K562 (cell line): ENCODE data around the gene OR51V1. TPM values are rescaled to one million over a fixed set of nuclear protein-coding genes. Genes with fewer than 3 reads are reported as not detected.

Experiments used
- CBX8 ChIP-seq: fragments of 200-600 bp; sonication (generic); IDR thresholded peaks from 2 replicates; pipeline ENCODE4 v1.6.1; 2012; ENCODE audit warnings: borderline replicate concordance, mixed run types, low read depth, mild to moderate bottlenecking, moderate library complexity, mixed read lengths, low read length, control low read depth, inconsistent platforms; ENCODE audit not compliant: poor library complexity, severe bottlenecking; ENCODE audit errors: extremely low read depth
- CHAMP1 ChIP-seq: fragments of 450-650 bp; IDR thresholded peaks from 2 replicates; pipeline ENCODE4 v1.6.1; 2016; ENCODE audit warnings: mild to moderate bottlenecking
- COPS2 ChIP-seq: fragments of 450-650 bp; conservative IDR thresholded peaks from 2 replicates; pipeline ENCODE4 v1.6.1; 2016; ENCODE audit warnings: mild to moderate bottlenecking, moderate library complexity
- GATA2 ChIP-seq: sonication (generic); formaldehyde crosslinking; IDR thresholded peaks from 2 replicates; pipeline ENCODE4 v1.4.0; 2020; ENCODE audit warnings: mild to moderate bottlenecking, missing genetic modification reagents
- GTF2B ChIP-seq: IDR thresholded peaks from 2 replicates; pipeline ENCODE4 v1.6.1; 2011; ENCODE audit not compliant: insufficient read length; ENCODE audit errors: extremely low read depth
- JUND ChIP-seq, 2 experiments: IDR thresholded peaks; 2 replicates in 1 of 2; 3 replicates in 1 of 2; pipeline ENCODE4 v1.6.1; 2011; ENCODE audit warnings: borderline replicate concordance in 2 of 2, low read depth in 2 of 2, low read length in 2 of 2, improper control_type of control experiment in 1 of 2, missing biosample characterization in 1 of 2, missing genetic modification characterization in 1 of 2, missing genetic modification reagents in 1 of 2
- KDM4B ChIP-seq, 2 experiments: fragments of 450-650 bp in 1 of 2; sonication (generic) in 1 of 2; IDR thresholded peaks; 2 replicates each; pipeline ENCODE4 v1.6.1; 2016 to 2017; ENCODE audit warnings: borderline replicate concordance in 2 of 2, antibody characterized with exemption in 1 of 2, low read depth in 1 of 2, mild to moderate bottlenecking in 1 of 2
- KLF16 ChIP-seq: IDR thresholded peaks from 2 replicates; pipeline ENCODE4 v1.6.1; 2016; ENCODE audit warnings: antibody characterized with exemption
- MAFF ChIP-seq: IDR thresholded peaks from 2 replicates; pipeline ENCODE4 v1.6.1; 2012; ENCODE audit warnings: low read length, improper control_type of control experiment
- MTA3 ChIP-seq: fragments of 450-650 bp; formaldehyde crosslinking; IDR thresholded peaks from 2 replicates; pipeline ENCODE4 v1.6.1; 2017; ENCODE audit warnings: mild to moderate bottlenecking, borderline replicate concordance
- NR1H2 ChIP-seq: sonication (generic); formaldehyde crosslinking; IDR thresholded peaks from 2 replicates; pipeline ENCODE4 v1.4.0; 2020; ENCODE audit warnings: mild to moderate bottlenecking, missing genetic modification reagents
- NR2F6 ChIP-seq: fragments of 450-650 bp; formaldehyde crosslinking; IDR thresholded peaks from 2 replicates; pipeline ENCODE4 v1.4.0; 2020; ENCODE audit warnings: mild to moderate bottlenecking
- RB1 ChIP-seq: fragments of 450-650 bp; IDR thresholded peaks from 2 replicates; pipeline ENCODE4 v1.6.1; 2017; ENCODE audit warnings: low read depth, mild to moderate bottlenecking
- RHOXF2B ChIP-seq: fragments of 250-450 bp; sonication (Bioruptor Pico); conservative IDR thresholded peaks from 2 replicates; pipeline ENCODE4 v1.5.1; 2021
- SMAD4 ChIP-seq: fragments of 250-450 bp; sonication (Bioruptor Pico); conservative IDR thresholded peaks from 2 replicates; pipeline ENCODE4 v1.8.0; 2021; ENCODE audit warnings: inconsistent platforms, mild to moderate bottlenecking, moderate library complexity
- SMARCE1 ChIP-seq: fragments of 450-650 bp; IDR thresholded peaks from 2 replicates; pipeline ENCODE4 v1.7.1; 2016; ENCODE audit warnings: mild to moderate bottlenecking
- TAL1 ChIP-seq: fragments of 450-650 bp; IDR thresholded peaks from 2 replicates; pipeline ENCODE4 v1.6.1; 2016; ENCODE audit warnings: mild to moderate bottlenecking
- ZNF324 ChIP-seq: fragments of 250-450 bp; sonication (Bioruptor Pico); IDR thresholded peaks from 2 replicates; pipeline ENCODE4 v1.4.0; 2020; ENCODE audit warnings: mild to moderate bottlenecking
- polyA plus RNA-seq, 8 experiments: library from polyadenylated mRNA; depleted of rRNA in 4 of 8; stranded (reverse) in 5 of 8; unstranded in 3 of 8; fragments of >200 nt; fragmentation: Nextera tagmentation in 2 of 8; fragmentation: Illumina TruSeq in 1 of 8; extraction: Ambion mirVana in 2 of 8; extraction: Trizol in 1 of 8; gene quantifications; 2 replicates each; pipeline versions ENCODE4 v1.2.1 to v1.2.3, GENCODE V29; 2011 to 2014; ENCODE audit warnings: inconsistent platforms in 1 of 8, missing spikeins in 1 of 8
- total RNA-seq, 7 experiments: library from RNA; depleted of rRNA in 6 of 7; stranded (reverse); fragments of >200 nt in 6 of 7; fragmentation: Illumina TruSeq in 2 of 7; extraction: Trizol in 2 of 7; gene quantifications; 2 replicates each; pipeline versions ENCODE4 v1.2.1 to v1.2.3, GENCODE V29; 2011 to 2021; ENCODE audit warnings: low replicate concordance in 1 of 7
- TF ChIP-seq, protein P1 (sequence below): fragments of 450-650 bp; formaldehyde crosslinking; conservative IDR thresholded peaks from 2 replicates; pipeline ENCODE4 v1.4.0; 2022; ENCODE audit warnings: mild to moderate bottlenecking, missing genetic modification characterization
- TF ChIP-seq, protein P2 (sequence below): fragments of 250-450 bp; sonication (Bioruptor Pico); IDR thresholded peaks from 2 replicates; pipeline ENCODE4 v1.8.0; 2022; ENCODE audit warnings: moderate library complexity, mild to moderate bottlenecking, inconsistent platforms
- TF ChIP-seq, protein P3 (sequence below): fragments of 250-450 bp; sonication (Bioruptor Pico); IDR thresholded peaks from 2 replicates; pipeline ENCODE4 v1.5.0; 2021

OR51V1 gene
- total and polyA plus RNA-seq, 9 of the 15 experiments (the other 6 are each of a cell fraction or from before 2014, with no cell fraction given): not detected

DNA sequence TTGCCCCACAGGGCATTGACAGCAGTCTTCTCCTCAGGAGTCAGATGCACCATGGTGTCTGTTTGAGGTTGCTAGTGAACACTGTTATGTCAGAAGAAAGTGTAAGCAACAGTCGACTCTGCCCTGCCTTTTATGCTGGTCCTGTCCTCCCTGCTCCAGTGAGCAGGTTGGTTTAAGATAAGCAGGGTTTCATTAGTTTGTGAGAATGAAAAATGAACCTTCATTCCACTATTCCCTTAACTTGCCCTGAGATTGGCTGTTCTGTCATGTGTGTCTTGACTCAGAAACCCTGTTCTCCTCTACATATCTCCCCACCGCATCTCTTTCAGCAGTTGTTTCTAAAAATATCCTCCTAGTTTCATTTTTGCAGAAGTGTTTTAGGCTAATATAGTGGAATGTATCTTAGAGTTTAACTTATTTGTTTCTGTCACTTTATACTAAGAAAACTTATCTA lies 33.9 kb upstream of the OR51V1 start, which contains the start of gene HBD (continued):
- TF ChIP-seq SMAD4 (CRISPR knock-in tag): 0 out of 2 replicates have a peak, but pooled peaks have one; percentile 22
- TF ChIP-seq, protein P1, sequence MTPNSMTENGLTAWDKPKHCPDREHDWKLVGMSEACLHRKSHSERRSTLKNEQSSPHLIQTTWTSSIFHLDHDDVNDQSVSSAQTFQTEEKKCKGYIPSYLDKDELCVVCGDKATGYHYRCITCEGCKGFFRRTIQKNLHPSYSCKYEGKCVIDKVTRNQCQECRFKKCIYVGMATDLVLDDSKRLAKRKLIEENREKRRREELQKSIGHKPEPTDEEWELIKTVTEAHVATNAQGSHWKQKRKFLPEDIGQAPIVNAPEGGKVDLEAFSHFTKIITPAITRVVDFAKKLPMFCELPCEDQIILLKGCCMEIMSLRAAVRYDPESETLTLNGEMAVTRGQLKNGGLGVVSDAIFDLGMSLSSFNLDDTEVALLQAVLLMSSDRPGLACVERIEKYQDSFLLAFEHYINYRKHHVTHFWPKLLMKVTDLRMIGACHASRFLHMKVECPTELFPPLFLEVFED: no peak
- no peak for TF ChIP-seq GTF2B
- no peak for TF ChIP-seq RHOXF2B (CRISPR knock-in tag)
- TF ChIP-seq, protein P2, sequence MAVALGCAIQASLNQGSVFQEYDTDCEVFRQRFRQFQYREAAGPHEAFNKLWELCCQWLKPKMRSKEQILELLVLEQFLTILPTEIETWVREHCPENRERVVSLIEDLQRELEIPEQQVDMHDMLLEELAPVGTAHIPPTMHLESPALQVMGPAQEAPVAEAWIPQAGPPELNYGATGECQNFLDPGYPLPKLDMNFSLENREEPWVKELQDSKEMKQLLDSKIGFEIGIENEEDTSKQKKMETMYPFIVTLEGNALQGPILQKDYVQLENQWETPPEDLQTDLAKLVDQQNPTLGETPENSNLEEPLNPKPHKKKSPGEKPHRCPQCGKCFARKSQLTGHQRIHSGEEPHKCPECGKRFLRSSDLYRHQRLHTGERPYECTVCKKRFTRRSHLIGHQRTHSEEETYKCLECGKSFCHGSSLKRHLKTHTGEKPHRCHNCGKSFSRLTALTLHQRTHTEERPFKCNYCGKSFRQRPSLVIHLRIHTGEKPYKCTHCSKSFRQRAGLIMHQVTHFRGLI (CRISPR knock-in tag): no peak
- TF ChIP-seq, protein P3, sequence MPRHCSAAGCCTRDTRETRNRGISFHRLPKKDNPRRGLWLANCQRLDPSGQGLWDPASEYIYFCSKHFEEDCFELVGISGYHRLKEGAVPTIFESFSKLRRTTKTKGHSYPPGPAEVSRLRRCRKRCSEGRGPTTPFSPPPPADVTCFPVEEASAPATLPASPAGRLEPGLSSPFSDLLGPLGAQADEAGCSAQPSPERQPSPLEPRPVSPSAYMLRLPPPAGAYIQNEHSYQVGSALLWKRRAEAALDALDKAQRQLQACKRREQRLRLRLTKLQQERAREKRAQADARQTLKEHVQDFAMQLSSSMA (CRISPR knock-in tag): no peak
- peak; percentile 30; the same call in 1 of the 2 replicates for TF ChIP-seq TAL1
- peak; percentile 83 for TF ChIP-seq GATA2 (CRISPR knock-in tag)
- TF ChIP-seq KLF16: no peak
- no peak for TF ChIP-seq RB1
- no peak for TF ChIP-seq COPS2
- no peak for TF ChIP-seq CBX8
- TF ChIP-seq MAFF: no peak
- no peak for TF ChIP-seq KDM4B (IDR thresholded peaks at IDR 0.05; ENCODE audit: borderline replicate concordance in 2 of 2, low read depth in 1 of 2)
- TF ChIP-seq CHAMP1: peak; percentile 16; the same call in 1 of the 2 replicates
- no peak for TF ChIP-seq NR2F6
- peak; percentile 81 for TF ChIP-seq SMARCE1
- TF ChIP-seq ZNF324: no peak
- TF ChIP-seq MTA3: 0 out of 2 replicates have a peak, but pooled peaks have one; percentile 19
- peak; percentile 51; the same call in 1 of the 2 replicates for TF ChIP-seq JUND (IDR thresholded peaks at IDR 0.05; ENCODE audit: borderline replicate concordance, low read depth, low read length)
- peak; percentile 57; the same call in 2 of the 3 replicates for TF ChIP-seq JUND (tag; IDR thresholded peaks at IDR 0.05; ENCODE audit: borderline replicate concordance, low read depth, low read length)
- no peak for TF ChIP-seq NR1H2 (CRISPR knock-in tag)
